OCI-LY3 (cell line): ENCODE data around the gene HSPD1.

ENCODE experiments used
- H2AFZ ChIP-seq: fragments of 200-600, 300-600 bp; shearing (Covaris generic); 2 replicates; pipeline ENCODE4 v1.6.0; 2014; ENCODE audit warnings: antibody characterized with exemption, low read depth, low read length
- H3K27ac ChIP-seq: fragments of 200-600, 300-600 bp; sonication (generic); 2 replicates; pipeline ENCODE4 v1.5.1; 2014; ENCODE audit warnings: mild to moderate bottlenecking, low read length, moderate library complexity, mixed read lengths
- H3K27me3 ChIP-seq: fragments of 200-600, 300-600 bp; sonication (generic); 2 replicates; pipeline ENCODE4 v1.6.1; 2014; ENCODE audit warnings: low read depth, low read length, mixed read lengths
- H3K36me3 ChIP-seq: fragments of 200-600, 300-600 bp; sonication (generic); replicated peaks from 2 replicates; pipeline ENCODE3; 2014; ENCODE audit warnings: low read depth, low read length, mixed read lengths
- H3K4me1 ChIP-seq: fragments of 300-600, 200-600 bp; sonication (generic); 2 replicates; pipeline ENCODE4 v1.6.1; 2014; ENCODE audit warnings: low read length, mixed read lengths
- H3K4me2 ChIP-seq: fragments of 200-600, 300-600 bp; sonication (generic); 2 replicates; pipeline ENCODE4 v1.6.1; 2014; ENCODE audit warnings: low read length, mixed read lengths
- H3K4me3 ChIP-seq: fragments of 300-600, 200-600 bp; sonication (generic); 2 replicates; pipeline ENCODE4 v1.5.1; 2014; ENCODE audit warnings: antibody characterized with exemption, mild to moderate bottlenecking, low read length, moderate library complexity
- H3K79me2 ChIP-seq: fragments of 300-600, 200-600 bp; shearing (Covaris generic); 2 replicates; pipeline ENCODE4 v1.6.1; 2014; ENCODE audit warnings: mild to moderate bottlenecking, low read length, mixed read lengths
- H3K9ac ChIP-seq: fragments of 300-600, 200-600 bp; shearing (Covaris generic); 2 replicates; pipeline ENCODE4 v1.6.0; 2014; ENCODE audit warnings: mild to moderate bottlenecking, low read length, moderate library complexity
- H3K9me3 ChIP-seq: fragments of 200-600, 300-600 bp; shearing (Covaris generic); 2 replicates; pipeline ENCODE4 v1.6.1; 2014; ENCODE audit warnings: low read length, mixed read lengths; ENCODE audit not compliant: insufficient read depth
- H4K20me1 ChIP-seq: fragments of 200-600, 300-600 bp; sonication (generic); 2 replicates; pipeline ENCODE4 v1.6.1; 2016; ENCODE audit warnings: low read length, mixed read lengths; ENCODE audit not compliant: insufficient read depth
- CTCF ChIP-seq: fragments of 200-600, 300-600 bp; sonication (generic); IDR thresholded peaks from 2 replicates; pipeline ENCODE4 v1.5.1; 2014; ENCODE audit warnings: antibody characterized with exemption, low read length, low read depth
- EZH2phosphoT487 ChIP-seq: fragments of 200-600 bp; shearing (Covaris generic); IDR thresholded peaks from 2 replicates; pipeline ENCODE4 v1.6.1; 2018; ENCODE audit warnings: antibody characterized with exemption, mixed run types, low read depth

The HSPD1 gene

GRCh38 chr2:197539734-197540133 lies 40.1 kb upstream of the HSPD1 start:
- no peak for TF ChIP-seq EZH2phosphoT487
- no peak for TF ChIP-seq CTCF
- H3K27ac ChIP-seq: no peak overlapping the region
- no peaks in the 10 kb centered on the region for H3K27me3 ChIP-seq
- peaks cover 13% of the 10 kb centered on the region for H3K79me2 ChIP-seq
- no peak overlapping the region for H3K9ac ChIP-seq
- peaks cover 8% of the 10 kb centered on the region for H4K20me1 ChIP-seq
- no peak overlapping the region for H2AFZ ChIP-seq
- H3K36me3 ChIP-seq: peaks cover 35% of the 10 kb centered on the region
- H3K9me3 ChIP-seq: no peaks in the 10 kb centered on the region
- H3K4me1 ChIP-seq: no peaks in the 10 kb centered on the region
- no peak overlapping the region for H3K4me3 ChIP-seq
- no peak overlapping the region for H3K4me2 ChIP-seq

GRCh38 chr2:197538412-197538811 lies 38.8 kb upstream of the HSPD1 start:
- Histone ChIP-seq H3K4me3 (no peak overlapping the region), H4K20me1 (peaks cover 8% of the 10 kb centered on the region), H3K27me3 (no peaks in the 10 kb centered on the region), H3K9me3 (no peaks in the 10 kb centered on the region), H3K79me2 (peaks cover 21% of the 10 kb centered on the region), H3K9ac (no peak overlapping the region), H3K36me3 (peaks cover 34% of the 10 kb centered on the region), H3K27ac (no peak overlapping the region), H3K4me2 (no peak overlapping the region), H2AFZ (no peak overlapping the region), H3K4me1 (no peaks in the 10 kb centered on the region)
- TF ChIP-seq EZH2phosphoT487: no peak
- TF ChIP-seq CTCF: no peak

GRCh38 chr2:197517150-197517549 lies 17.5 kb upstream of the HSPD1 start:
- TF ChIP-seq EZH2phosphoT487 (no peak), CTCF (no peak)

GRCh38 chr2:197516393-197516761 lies 16.7 kb upstream of the HSPD1 start:
- peak overlapping the region; percentile 83 for H2AFZ ChIP-seq

More at GRCh38 chr2:197517150-197517549, 17.5 kb upstream of the HSPD1 start:
- Histone ChIP-seq H3K27me3 (no peaks in the 10 kb centered on the region), H3K9ac (peak overlapping the region; percentile 85), H4K20me1 (peaks cover 21% of the 10 kb centered on the region), H3K4me3 (peak overlapping the region; percentile 77), H2AFZ (no peak overlapping the region), H3K9me3 (no peaks in the 10 kb centered on the region), H3K27ac (no peak overlapping the region), H3K36me3 (peaks cover 2% of the 10 kb centered on the region), H3K4me1 (peaks cover 15% of the 10 kb centered on the region), H3K79me2 (peaks cover 73% of the 10 kb centered on the region), H3K4me2 (peak overlapping the region; percentile 73)

More at GRCh38 chr2:197516393-197516761, 16.7 kb upstream of the HSPD1 start:
- peaks cover 15% of the 10 kb centered on the region for H3K4me1 ChIP-seq
- no peaks in the 10 kb centered on the region for H3K9me3 ChIP-seq
- H3K27me3 ChIP-seq: no peaks in the 10 kb centered on the region
- peaks cover 2% of the 10 kb centered on the region for H3K36me3 ChIP-seq
- H3K4me3 ChIP-seq: peak overlapping the region; percentile 77
- H3K4me2 ChIP-seq: peak overlapping the region; percentile 73
- peaks cover 66% of the 10 kb centered on the region for H3K79me2 ChIP-seq
- H3K27ac ChIP-seq: peak overlapping the region; percentile 61
- peaks cover 21% of the 10 kb centered on the region for H4K20me1 ChIP-seq
- TF ChIP-seq CTCF (no peak), EZH2phosphoT487 (no peak)
- H3K9ac ChIP-seq: peak overlapping the region; percentile 85
